Central memory CD4-positive, alpha-beta T cell (primary cell): ENCODE measurements around the gene UBE2E3.
A peak's percentile ranks its signal among the peaks of the same experiment; 100 is the strongest.

ENCODE experiments used
- DNase-seq: peaks from one replicate; pipeline ENCODE4 v3.0.0; 2022

Gene UBE2E3

DNA sequence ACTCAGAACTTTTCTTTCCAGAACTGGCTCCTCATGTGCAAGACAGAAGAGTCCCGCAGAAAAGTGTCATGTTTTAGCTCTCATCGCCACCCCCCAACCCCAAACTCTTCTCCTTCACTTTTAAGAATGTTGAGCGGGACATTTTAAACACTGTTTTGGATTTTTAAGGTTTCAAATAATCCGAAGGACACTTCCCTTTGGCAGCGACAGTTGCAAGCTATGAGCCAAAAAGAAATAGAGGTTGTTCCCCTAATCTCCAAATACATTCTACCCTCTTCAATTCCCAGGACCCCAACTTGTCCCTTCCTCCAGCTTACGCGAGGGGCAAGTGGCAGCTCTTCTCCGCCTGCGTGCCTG, 678 bp upstream of the UBE2E3 start:
- DNase-seq, result no peak

- peak; percentile 19 for DNase-seq
These were observed 822 bp downstream of the UBE2E3 start for GRCh38 chr2:180980943-180981911.

DNA sequence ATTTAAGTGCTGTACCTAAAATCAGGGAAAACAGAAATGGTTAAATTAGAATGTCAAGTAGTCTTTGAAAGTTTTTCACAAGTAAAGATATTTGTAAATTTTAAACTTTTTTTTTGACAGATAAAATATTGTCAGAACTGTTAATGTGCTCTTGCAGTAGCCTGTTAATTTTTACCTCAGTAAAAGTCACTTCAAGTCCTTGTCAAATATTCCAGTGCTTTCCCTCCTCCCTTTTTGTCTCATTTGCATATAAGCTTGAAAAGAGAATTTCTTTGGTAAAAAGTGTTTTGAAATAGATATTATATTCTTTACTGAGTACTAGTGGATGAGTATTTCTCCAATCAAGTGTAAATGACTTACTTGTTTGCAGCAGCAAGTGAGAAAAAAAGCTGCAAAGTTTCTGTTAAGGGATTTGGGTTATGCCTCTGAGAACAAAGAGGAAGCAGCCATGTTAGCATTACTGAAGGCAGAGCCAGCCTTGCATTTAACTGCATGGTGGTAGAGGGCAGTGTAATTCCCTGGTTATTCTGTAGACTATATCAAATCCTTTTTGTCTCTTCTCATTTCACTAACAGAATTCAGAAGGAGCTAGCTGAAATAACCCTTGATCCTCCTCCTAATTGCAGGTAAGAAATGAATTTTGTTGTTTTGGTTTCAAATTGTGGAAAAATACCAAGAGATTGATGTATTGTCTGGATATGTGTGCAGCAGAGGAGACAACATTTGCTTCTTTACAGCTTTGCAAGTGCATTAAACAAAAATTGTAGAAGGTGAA, 3.2 kb downstream of the UBE2E3 start:
- peak; percentile 36 for DNase-seq

DNA sequence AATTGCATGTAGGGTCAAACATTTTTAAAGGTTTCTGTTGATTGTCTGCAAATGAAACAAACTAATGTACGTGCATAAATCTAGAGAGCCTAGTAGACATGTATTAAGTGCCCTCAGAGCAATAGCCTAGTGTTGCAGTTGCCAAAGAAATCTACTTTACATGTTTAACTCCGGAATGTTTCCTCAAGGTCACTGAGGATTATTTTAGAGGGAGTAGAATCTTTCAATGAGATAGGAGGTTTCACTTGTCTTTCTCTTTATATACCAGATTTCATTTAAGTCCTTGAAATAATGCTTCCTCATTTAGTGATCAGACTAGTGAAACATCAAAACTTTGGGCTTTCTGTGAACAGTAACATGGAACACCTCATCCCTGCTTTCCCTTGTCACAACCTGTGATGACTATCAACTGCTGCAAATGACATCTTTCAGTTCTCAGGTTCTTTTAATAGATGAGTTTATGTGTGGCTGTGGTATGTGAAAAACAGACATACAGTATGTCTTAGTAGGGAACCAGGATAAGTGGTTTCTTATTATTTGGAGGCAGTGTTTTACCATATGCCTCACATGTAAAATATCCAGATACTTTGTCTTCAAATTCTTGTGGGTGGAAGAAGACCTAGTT, 5.5 kb downstream of the UBE2E3 start:
- DNase-seq, result no peak

DNA sequence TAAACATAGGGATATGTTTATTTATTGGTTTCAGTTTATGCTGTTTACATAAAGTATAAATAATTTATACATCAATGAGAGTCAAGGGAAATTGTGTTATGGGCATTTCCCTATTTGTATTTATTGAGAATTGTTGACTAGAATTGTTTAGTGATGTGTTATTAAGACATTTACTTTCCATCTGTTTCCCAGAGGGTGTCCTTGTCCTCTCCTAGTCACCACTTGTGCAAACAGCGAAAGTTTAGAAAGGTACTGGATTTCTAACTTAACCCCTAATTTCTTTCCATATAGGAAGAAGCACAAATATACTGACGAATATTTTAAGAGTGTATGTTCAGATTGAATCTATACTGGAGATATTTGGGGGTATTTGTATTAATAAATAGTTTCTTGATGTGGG, 6.7 kb downstream of the UBE2E3 start:
- DNase-seq, result no peak

DNA sequence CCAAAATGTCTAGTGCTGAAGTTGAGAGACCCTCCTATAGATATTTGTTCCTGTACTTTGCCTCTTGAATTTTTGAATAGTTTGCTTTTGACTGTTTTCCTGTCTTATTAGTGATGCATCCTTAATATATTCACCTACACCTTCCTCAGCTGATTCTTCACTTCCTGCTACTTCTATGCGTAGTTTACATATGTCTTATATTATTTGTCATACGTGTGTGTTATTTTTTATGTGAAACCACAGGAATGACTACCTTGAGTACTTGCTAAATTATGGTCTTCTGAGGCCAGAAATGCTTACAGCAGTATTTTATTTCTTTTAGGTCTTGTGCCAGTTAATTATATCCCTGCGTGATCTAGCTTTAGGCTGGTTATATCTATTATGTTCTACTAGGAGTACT, 9.9 kb downstream of the UBE2E3 start:
- no peak for DNase-seq

DNA sequence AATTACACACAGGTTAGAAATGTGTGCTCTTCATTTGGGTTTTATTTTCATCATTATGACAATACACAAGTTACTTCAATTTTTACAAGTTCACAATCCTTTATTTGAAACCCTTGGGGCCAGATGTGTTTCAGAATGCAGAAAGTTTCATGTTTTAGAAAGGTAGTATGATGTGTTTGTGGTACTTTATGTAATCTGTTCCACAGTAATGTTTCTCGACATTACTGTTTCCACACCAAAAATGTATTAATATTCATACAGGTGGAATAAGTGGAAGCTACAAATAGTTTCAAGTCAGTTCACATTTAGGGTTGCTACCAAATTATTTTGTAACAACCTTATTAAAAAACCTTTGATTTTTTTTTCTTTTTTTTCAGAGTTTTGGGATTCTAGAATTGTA, 10.4 kb downstream of the UBE2E3 start:
- DNase-seq, result no peak

DNA sequence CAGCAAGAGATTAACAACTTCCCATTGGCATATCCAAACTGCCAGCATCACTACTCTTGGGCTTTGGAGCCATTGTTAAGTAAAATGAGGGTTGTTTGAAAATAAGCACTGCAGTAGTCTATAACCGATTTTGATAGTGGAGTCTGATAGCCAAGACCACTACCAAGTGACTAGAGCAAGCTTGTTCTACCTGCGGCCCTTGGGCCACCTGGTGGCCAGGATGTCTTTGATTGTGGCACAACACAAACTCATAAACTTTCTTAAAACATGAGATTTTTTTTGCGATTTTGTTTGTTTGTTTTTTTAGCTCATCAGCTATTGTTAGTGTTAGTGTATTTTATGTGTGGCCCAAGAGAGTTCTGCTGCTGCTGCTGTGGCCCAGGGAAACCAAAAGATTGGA, 11.0 kb downstream of the UBE2E3 start:
- DNase-seq, result no peak

- no peak for DNase-seq
These were observed 11.4 kb downstream of the UBE2E3 start for GRCh38 chr2:180991820-180992219.

- no peak for DNase-seq
These were observed 12.6 kb downstream of the UBE2E3 start for GRCh38 chr2:180992994-180993393.

- no peak for DNase-seq
These were observed 19.0 kb downstream of the UBE2E3 start for GRCh38 chr2:180999274-180999964.

GRCh38 chr2:181004647-181005325, 24.4 kb downstream of the UBE2E3 start:
- DNase-seq, result no peak

- no peak for DNase-seq
These were observed 24.9 kb downstream of the UBE2E3 start for GRCh38 chr2:181005326-181005655.

GRCh38 chr2:181005809-181006208, 25.4 kb downstream of the UBE2E3 start:
- DNase-seq, result no peak

DNA sequence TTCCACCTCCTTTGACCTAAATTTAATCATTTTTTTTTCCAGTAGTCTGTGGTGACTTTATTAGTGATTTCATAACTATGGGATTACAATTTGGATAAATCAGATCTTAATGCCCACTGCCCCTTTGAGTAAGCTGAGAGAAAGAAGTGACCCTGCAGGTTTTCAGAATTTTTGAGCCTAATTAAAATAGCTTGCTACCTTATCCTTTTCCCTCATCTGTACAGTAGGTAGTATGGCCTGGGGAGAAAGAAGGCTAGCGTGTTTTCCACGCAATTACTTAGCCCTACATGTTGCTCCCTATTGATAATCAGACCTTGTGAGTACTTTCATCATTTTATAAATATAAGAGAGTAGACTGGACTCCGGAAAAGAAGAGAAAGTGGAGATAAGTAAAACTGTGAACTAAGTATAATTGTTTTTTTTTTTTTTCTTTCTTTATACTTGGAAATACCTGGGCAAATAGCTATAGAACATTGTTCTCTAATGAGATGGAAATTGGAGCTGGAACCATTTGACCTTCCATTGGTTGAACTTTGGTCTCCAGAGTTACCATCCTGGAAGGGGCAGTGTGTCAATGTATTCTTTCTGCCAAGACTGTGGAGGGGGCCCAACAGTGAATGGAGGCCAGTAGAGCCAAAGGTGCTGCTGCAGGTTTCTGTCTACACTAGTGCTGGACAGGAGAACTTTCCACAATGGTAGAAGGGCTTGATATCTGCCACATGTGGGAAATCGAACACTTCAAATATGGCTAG, 26.9 kb downstream of the UBE2E3 start:
- no peak for DNase-seq

GRCh38 chr2:181008407-181008806, 28.0 kb downstream of the UBE2E3 start:
- DNase-seq, result no peak

DNA sequence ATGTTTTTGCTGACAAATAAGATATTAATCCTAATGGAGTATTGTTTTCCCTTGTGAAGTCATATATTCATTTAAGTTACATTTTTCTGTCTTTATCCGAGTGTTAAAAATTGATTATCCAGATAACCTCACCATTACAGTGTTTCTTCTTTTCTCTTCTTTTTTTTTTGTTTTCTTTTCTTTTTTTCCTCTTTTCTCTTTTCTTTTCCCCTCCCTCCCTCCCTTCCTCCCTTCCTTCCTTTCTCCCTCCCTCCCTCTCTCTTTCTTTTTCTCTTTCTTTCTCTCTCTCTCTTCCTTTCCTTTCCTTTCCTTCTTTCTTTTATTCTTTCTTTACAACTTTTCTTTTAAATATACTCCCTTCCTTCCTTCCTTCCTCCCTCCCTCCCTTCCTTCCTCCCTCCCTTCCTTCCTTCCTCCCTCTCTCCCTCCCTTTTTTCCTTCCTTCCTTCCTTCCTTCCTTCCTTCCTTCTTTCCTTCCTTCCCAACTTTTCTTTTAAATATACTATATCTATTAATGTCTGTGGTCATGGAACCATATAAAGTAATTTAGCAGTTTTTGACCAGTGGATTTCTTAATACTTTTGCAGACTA, 40.9 kb downstream of the UBE2E3 start:
- DNase-seq, result no peak

DNA sequence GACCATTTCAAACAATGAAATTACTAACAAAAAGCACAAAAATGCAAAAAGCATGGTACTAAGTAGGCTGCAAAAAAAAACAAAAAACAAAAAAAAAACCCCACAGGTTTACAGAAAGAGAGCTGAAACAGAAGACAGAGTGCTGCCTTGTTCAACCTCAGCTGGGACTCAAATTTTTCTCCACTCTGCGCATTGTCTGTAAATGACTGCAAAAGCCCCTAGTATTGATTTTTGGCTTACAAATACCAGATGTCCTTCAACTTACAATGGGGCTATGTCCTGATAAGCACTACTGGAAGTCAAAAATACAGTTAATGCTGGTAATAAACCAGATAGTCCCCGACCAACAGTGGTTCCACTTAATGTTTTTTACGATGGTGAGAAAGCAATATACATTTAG, 42.2 kb downstream of the UBE2E3 start:
- DNase-seq, result no peak

DNA sequence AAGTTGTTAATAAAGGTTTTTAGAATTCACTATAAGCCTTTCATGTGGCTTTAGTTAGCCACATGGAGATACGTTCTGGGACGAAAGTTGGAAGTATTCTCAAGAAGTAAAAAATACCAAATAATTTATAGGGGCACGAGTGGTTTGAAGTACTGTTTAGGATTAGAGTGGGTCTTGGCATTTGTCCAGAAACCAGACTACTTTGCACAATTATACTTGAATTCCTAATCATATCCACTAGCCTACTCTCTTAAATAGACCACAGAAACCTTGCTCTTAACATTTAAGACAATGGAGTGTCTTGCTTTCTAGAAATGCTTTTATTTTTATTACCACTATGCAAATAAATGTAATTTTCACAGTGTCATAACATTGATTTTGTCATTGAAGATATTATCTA, 44.6 kb downstream of the UBE2E3 start:
- no peak for DNase-seq

- no peak for DNase-seq
These were observed 56.0 kb downstream of the UBE2E3 start for GRCh38 chr2:181036445-181036844.
